NCI-H187 treated with DMSO at 0.1 percent for 48 hours (cell line): ENCODE data around the gene NUDT1.
"Not testable (repeated sequence)": the region's sequence is repeated elsewhere in the genome, so short reads cannot be mapped to it uniquely, and the experiment has no call there.

Experiments
- DNase-seq: peaks from one replicate; lab custom pipeline; 2025; lab: John Stamatoyannopoulos, UW

NUDT1 gene

DNA sequence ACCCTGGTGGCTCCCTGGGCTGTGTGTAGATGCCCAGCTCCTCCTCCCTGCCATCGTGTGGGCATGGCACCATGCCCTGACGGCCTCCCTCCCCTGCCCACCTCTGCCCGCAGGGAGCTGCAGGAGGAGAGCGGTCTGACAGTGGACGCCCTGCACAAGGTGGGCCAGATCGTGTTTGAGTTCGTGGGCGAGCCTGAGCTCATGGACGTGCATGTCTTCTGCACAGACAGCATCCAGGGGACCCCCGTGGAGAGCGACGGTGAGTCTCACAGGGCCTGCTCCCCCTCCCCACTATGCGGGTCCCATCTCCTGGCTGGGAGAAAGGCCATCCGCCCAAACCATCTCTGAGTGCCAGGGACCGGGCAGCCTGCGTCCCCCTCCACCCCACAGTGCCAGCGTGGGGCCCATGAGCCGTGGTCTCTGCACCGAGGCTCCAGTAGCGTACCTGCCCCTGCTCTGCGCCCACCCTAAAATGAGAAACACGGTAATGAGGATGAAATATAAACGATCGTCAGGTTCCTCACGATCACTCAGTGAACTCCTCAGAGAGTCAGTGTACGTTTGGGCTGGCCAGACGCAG lies 7.8 kb downstream of the NUDT1 start:
- no peak for DNase-seq

DNA sequence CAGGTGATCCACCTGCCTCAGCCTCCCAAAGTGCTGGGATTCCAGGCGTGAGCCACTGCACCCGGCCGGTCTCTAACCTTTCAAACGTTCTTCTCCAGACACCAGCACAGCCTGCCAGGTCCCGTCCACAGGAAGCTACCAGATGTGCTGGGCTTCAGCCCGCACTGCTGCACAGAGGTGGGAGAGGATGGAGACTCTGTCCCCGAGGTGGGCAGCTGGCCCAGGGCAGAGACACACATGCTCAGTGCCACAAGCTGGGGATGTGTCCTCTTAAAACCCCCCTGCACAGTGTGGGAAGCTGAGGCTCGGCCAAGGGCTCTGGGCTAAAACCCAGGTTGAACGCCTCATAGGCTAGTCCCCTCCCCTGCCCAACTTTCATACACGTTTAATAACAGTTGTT lies 9.4 kb downstream of the NUDT1 start:
- no peak for DNase-seq

DNA sequence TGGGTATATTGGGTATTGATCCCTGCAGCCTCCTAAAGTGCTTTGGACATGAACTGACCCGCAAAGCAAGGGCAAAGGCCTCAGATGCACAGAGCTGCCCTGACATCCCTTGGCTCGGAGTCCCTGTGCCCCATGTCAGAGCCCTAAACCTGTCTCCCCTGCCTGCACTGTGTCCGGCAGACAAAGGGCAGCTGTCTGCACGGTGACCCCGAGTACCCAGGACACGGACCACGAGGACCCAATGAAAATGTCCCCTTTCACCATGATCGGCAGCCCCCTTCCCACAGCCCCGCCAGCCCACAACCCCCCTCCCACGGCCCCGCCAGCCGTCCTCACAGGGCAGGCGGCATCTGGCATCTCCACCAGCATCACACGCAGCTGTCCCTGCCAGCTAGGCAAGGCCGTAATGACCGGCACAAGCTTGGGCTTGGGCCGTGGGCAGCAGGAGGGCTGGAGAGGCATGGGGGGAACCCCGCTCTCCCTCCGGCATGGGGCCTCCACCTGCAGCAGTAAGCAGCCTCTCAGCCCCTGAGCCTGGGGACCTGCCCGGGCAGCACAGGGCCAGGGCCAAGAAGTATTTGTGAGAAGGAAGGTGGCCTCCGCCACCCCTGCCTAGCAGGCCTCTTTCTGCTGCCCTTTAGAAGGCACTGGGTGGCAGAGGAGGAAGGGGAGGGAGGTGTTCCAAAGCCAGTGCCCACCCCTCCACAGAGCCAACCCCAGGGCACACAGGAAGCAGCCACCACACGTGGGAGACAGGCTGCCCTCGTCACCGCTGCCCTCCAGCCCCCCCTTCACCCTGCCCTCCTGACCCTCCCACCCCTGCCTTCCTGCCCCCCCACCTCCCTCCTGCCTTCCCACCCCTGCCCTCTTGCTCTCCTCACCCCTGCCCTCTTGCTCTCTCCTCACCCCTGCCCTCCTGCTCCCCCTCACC lies 10.1 kb downstream of the NUDT1 start:
- DNase-seq: no peak

DNA sequence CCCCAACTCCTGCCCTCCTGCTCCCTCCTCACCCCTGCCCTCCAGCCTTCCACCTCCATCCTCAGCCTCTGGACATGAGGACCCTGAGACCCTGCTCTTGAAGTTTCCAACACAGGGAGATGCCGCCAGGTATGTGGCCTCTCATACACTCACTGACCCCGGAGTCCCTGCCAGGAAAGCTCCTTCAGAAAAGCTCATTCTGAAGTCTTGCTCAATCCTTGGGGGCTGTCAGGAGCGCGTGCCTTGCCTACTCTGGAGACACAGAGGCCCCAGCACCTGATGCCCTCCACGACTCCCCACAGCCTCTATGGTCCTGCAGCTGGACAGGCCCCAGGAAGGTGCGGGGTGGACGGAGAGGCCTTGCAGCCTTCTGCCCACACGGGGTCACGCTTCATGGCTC lies 11.0 kb downstream of the NUDT1 start:
- no peak for DNase-seq

DNA sequence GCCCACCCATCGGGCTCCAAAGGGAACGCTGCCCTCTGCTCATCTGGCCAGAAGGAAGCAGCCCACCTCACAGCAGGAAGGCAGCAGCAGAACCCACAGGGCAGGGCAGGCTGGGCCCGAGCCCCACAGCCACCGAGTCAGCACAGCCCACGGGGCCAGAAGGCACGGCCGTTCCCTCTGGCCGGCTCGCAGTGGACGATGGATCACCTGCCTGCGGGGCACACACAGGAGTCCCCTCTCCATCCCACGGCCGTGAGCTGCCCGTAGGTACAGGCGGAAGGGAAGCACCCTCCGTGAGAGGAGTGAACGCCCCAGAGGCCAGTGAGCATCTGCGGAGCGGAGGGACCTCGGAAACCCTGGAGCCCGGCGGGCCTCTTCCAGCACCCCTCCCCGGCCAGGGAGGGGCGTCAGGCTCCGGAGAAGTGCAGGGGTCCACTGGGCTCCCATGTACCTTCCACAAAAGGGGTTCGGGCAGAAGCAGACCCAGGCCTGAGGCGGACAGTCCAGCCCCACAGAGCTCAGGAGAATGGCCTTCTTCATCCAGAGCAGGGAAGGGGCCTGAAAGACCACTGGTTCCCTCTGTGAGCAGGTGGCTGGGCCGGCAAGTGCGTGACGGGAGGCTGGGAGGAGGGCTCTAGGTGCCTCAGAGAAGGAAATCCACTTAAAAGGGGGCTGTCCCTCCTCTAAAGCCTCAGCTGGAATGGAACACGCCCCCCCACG lies 11.7 kb downstream of the NUDT1 start:
- DNase-seq: no peak

DNA sequence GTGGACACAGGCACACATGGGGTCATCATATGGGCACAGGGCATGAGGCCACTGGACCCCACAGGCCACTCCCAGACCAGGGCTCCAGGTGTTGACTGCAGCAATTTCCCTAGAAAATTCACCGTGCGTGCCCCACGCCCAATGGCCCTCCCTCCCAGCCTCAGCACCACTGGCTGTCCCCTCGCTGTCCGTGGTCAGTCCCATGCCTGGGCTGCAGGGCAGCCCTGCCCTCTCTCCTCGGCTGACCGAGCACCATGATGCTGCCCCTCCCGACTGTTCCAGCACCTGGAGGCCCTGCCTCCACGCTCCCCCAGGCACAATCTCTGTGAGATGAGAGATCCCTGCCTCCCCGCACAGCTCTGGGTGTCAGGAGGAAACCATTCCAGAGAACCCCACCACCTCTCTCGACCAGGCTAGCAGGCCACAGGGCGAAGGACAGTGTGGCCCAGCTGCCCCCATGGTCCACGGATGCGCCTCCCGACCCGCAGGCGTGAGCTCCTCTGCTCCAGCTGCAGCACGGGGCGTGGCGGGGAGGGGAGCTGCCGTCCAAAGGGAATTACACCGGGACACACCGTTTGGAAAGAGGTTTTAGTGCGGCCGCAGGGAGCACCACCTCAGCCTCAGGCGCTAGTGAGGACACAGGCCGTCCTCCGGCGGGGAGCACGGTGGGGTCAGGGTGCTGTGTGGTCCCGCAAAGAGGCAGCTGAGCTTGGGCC lies 12.6 kb downstream of the NUDT1 start:
- DNase-seq: no peak

DNA sequence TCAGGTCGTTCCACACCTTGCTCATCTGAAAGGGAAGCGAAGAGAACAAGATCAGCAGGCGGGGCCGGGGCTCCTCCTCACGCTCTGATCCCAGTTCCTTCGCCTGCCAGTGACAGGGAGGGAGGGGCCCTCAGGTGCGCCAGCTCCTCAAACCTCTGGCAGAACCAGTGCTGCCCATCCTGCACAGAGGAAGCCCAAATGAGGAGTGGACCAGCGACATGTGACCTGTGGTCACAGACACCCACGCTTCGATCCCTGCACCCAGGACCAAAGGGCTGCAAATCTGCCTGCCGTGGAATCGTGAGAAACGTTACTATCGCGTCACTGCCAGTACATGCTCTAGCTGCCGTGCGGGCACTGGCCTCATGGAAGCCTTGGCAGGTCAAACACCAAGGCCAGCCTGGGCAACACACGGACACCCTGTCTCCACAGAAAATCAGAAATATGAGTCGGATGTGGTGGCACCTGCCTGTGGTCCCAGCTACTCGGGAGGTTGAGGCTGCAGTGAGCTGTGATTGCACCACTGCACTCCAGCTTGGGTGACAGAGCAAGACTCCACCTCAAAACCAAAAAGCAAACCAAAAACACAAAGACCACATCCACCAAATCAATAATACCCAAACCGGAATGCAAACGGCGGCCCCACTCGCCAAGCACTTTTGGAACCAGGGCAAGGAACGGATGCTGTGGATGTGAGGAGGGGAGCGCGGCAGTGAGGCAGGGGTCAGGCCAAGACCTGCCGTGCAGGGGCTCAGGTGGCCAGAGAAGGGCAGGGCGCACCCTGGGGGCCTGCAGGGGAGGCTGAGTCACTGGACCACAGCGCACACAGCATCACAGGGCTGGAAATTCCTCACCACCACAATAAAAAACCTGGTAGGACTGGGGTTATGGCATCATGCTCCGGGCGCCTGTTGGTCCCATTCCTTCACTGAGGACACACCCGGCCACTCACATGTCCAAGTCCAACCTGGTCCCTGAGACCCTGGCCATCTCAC lies 13.4 kb downstream of the NUDT1 start:
- no peak for DNase-seq

DNA sequence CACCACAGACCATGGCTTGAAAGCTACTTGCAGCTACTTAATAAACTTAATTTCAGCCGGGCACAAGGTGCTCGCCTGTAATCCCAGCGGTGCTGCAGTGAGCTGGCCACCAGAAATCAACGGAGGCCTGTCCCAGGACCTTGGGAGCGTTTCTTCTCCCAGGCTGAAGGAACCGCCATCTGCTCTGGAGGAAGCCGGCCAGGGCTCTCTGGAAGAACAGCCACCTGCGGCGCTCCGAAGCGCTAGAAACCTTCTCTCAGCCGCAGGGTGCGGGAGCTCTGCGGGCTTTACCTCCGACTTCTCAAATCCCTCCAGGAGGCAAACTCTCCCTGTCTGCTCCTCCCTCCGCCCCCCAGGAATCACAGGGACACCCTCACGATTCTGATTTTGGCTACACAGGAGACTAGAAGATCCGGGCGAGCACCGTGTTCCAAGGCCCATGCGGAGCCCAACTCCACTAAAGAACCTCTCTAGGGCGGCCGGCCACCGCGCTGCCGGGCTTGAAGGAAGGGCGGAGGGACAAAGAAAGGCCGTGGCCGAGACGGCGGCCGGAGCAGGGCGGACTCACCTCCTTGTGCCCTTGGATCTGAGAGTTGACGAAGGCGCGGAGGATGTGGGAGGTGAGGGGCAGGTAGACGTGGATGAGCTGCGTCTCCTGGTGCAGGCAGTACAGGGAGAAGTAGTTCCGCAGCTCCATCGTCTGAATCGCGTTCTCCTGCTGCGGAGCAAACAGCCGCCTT lies 14.4 kb downstream of the NUDT1 start:
- no peak for DNase-seq

DNA sequence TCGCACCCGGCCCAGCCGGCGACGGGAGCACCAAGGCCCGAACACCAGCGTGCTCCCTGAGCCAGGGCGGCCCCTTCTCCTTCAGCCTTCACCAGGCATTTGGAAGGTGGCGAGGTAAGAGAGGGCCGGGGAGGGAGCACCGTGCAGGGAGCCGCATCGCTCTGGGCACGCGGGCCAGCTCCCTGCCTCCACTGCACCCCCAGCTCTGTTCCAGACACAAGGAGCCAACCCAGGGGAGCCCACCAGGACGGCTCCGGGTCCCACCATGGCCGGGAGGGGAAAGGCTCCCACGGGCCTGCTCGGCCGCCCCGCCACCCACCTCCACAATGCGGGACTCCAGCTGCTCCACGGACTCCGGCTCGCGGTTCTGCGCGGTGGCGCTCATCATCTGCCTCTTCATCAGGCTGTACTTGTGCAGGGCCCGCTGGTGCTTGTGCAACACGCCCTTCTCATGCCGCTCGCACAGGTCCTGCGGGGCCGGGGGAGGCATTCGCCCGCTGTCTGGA lies 15.1 kb downstream of the NUDT1 start:
- no peak for DNase-seq

DNA sequence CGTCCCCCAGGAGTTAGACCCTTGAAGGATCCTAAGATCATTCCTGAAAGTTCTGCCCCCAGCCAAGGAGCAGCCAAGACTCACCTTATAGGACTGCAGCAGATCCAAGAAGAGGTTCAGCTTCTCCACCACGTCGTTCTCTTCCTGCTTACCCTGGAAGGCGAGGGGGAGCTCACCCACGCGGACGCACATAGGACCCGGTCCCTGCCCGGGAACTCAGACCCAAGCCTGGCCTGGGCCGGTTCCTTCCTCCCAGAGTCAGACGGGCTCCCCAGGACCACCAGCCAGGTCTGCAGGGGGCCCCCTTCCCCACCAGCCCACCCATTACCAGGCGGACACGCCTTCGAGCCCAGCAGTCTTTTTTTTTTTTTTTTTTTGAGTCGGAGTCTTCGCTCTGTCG lies 15.6 kb downstream of the NUDT1 start:
- DNase-seq: no peak

DNA sequence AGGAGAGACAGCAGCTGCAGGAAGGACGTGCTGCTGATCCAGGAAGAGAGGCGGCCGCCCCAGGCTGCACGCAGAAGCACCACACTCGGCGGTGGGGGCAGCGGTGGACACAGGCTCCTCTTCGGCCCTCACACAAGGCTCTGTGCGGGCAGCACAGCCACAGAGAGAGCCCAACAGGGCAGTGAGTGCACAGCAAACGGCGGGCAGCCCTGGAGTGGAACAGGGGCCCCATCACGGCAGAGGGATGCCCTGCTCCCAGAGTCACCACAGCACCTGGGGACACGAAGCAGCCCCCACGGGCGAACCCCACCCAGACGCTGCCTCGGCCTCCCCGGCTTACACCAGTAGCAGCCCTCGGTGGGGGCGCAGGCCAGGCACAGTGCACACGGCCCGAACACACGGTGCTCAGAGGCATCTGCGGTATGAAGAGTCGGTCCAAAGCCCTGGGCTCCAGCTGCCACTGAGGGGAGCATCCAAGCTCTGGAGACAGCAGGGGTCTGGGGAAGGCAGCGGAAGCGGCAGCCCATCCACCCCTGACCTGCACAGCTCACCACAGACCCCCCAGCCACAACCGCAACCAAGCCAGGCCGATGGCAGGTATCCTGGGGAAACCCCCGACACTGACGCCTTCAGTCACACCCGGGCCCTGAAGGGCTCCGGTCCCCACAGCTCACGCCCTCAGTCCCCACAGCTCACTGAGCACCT lies 16.8 kb downstream of the NUDT1 start:
- DNase-seq: no peak

DNA sequence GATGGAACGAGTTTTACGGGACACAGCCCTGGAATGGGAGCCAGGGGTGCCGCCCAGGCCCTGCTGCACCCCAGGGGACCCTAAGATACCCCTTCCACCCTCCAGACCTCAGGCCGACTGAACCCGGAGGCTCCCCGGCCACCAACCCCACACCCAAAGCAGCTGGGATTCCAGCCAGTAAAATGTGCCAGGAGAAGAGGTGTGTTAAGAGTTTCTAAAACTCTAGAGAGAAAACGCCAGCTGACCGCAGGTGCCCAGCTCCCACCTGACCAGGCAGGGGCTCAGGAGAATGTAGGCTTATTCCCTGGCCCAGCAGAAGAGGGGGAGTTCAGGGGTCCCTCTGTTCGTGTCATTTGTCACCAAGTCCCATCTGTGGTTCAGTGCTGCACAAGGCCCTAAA lies 17.5 kb downstream of the NUDT1 start:
- DNase-seq: no peak

DNA sequence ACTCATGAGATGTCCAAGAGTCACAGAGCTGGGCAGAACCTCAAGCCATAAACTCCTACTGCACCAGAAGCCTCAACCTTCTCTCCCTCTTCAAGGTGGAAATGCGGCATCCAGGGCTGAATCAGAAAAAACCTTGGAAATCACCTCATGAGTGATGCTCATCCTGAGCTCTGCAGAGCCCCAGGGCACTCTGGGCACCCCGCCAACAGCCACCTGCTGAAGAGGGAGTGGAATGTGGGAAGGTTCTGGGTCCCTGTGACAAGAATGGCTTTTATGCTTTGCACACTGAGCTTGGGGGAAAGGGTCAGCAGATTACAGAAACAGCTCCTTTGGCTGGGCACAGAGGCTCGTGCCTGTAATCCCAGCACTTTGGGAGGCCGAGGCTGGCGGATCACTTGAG lies 18.8 kb downstream of the NUDT1 start:
- DNase-seq: no peak

DNA sequence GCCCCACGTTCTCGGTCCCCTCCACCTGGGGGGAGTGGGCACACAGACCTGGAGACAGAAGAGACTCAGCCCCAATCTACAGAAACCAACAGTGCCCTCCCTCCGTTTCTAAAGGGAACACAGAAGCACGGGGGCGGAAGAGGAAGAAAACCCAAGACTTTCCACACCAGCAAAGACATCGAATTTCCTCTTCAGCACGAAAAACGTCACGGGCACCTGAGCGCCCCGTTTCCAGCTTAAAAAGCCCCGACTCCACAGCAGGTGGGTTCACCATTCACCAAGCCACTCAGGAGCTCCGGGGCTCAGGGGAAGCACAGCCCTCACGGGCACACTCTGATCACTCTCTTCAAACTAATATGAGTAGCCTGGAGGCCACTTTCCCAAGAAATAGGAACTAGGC lies 19.6 kb downstream of the NUDT1 start:
- no peak for DNase-seq

DNA sequence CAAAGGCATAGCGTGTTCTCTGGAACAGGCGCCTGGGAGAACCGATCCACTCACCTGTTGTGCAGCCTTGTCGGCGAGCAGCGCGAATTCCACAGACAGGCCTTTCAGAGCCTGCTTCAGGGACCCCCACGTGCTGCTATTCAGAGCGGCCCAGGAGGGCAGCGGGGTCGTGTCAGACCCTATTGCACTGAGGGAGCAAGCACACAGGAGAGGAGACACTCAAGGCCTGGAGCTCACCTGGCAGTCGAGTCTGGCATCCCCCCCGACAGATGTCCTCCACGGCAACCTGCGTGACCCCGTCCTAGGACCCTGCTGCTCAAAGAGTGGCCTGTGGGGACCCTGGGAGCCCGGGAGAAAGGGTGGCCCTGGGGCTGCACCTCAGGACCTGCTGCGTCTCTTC lies 21.1 kb downstream of the NUDT1 start:
- DNase-seq: no peak

DNA sequence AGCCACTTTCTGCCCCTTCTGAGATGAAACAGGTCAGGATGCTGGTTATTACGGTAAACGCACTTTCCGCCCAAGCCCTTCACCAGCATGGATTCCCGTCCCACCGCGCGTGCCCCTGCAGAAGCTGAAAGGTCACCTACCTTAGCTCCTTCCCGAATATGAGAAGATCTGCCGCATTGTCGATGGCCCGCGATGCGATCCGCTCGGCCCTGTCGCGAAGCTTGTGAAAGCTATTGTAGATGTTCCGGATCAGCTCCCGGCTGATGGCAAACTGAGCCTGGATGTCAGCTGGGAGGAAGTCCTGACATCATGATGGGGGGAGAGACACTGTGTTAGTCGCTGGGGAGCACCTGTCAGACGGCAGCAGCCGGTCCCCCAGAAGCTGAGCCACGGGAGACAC lies 22.1 kb downstream of the NUDT1 start:
- DNase-seq: no peak

DNA sequence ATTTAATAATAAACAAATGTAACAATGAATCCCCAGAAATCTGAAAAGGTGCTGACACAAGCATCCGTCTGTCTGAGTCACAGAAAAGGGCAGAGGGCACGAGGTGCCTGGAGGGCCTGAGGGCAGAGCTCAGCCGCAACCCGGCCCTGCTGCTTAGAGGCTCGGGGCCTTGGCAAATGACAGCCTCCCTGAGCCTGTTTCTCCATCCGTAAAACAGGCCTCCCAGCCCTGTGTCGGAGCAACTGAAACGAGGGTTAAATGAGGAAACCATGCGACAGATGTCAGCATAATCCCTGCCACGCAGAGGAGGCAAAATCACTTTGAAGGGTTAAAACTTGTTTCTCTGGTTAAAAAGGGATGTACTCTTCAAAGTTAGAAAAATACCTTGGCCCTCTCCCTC lies 24.9 kb downstream of the NUDT1 start:
- DNase-seq: no peak

DNA sequence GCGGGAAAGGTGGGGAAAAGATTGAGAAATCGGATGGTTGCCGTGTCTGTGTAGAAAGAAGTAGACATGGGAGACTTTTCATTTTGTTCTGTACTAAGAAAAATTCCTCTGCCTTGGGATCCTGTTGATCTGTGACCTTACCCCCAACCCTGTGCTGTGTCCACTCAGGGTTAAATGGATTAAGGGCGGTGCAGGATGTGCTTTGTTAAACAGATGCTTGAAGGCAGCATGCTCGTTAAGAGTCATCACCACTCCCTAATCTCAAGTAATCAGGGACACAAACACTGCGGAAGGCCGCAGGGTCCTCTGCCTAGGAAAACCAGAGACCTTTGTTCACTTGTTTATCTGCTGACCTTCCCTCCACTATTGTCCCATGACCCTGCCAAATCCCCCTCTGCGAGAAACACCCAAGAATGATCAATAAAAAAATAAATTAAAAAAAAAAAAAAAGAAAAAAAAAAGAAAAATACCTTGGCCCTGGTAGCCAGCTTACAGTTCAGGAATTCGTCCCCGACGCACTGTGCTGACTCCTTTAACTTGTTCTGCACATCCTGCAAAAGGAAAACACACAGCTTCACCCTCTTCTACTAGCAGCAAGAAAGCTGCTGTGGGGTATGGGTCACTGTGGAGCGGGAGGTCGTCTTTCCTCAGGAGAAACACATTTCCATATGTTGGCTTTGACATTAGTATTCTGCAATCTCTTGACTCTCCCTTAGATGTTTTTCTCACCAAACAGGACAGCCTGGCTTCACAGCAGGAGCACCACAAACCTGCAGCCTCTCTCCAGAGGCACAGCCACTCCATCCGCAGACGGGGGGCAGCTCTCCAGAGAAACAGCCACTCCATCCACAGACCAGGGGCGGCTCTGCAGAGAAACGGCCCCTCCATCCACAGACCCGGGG lies 27.3 kb downstream of the NUDT1 start:
- DNase-seq: not testable (repeated sequence)
